Measurements from ENCODE around the gene MTM1.

MTM1 gene

DNA sequence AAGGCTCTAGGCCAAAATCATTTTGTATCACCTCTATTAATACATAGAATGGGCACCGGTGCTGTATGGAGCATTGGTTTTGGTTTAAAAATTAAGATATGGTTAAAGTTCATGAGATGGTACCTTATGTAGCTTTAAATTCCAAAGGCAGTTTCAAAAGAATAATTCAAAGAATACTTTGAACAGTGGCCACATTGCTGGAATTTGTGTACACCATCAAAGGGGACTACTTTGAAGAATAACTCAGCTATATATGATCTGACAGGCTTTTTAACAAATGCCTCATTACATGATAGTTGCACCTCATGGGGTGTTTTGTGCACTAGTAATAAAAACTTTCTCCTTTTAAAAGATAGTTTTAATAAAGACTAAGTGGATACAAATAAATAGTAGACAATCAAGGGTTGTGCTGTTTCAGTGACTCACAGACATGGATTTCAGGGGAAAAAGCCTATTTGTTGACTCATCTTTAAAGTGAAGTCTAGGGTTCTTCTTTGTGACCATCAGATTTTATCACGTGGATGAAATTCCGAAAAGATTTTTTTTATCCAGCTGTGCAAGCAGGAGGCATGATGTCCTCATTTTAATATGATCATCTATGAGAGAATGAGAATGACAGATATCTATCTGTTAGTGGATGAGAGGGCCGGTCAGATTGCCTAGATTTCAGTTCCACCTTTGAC, 12.8 kb downstream of the MTM1 start:
- Histone ChIP-seq H3K9me3 (ENCODE audit: control insufficient read depth, low read depth, low read length) (peaks cover 33% of the 10 kb centered on the region), H3K27ac (ENCODE audit: low read length) (no peak overlapping the region), H3K4me3 (ENCODE audit: low read length) (no peak overlapping the region), H3K4me1 (ENCODE audit: control insufficient read depth, low read depth, low read length) (no peaks in the 10 kb centered on the region), H3K27me3 (ENCODE audit: control insufficient read depth, insufficient read depth, low read length) (no peaks in the 10 kb centered on the region), H3K36me3 (ENCODE audit: control insufficient read depth, low read depth, low read length) (no peaks in the 10 kb centered on the region), H3K9ac (ENCODE audit: low read length) (no peak overlapping the region)

DNA sequence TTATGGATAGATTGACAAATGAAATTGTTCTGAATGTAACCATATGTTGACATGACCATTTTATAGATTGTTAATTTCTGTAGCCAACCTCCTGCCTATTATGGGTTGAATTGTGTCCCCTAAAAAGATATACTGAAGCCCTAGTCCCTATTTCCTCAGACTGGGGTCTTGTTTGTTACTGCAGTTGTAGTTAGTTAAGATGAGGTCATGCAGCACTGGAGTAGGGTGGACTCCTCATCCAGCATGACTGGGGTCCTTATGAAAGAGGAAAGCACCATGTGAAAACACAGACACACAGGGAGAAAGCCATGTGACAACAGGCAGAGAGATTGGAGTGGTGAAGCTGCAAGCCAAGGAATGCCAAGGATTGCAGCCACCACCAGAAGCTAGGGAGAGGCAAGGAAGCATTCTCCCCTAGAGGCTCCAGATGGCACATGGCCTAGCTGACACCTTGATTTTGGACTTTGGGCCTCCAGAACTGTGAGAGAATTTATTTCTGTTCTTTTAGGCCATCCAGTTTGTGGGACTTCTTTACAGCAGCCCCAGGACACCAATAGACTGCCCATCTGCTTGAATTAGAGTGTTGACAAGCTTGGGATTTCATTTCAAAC, 14.0 kb downstream of the MTM1 start:
- no peak overlapping the region for H3K27ac ChIP-seq (ENCODE audit: low read length)
- H3K4me1 ChIP-seq (ENCODE audit: control insufficient read depth, low read depth, low read length), result no peaks in the 10 kb centered on the region
- H3K27me3 ChIP-seq (ENCODE audit: control insufficient read depth, insufficient read depth, low read length), result no peaks in the 10 kb centered on the region
- H3K9ac ChIP-seq (ENCODE audit: low read length), result no peak overlapping the region
- H3K4me3 ChIP-seq (ENCODE audit: low read length), result no peak overlapping the region
- peaks cover 25% of the 10 kb centered on the region for H3K9me3 ChIP-seq (ENCODE audit: control insufficient read depth, low read depth, low read length)
- no peaks in the 10 kb centered on the region for H3K36me3 ChIP-seq (ENCODE audit: control insufficient read depth, low read depth, low read length)

DNA sequence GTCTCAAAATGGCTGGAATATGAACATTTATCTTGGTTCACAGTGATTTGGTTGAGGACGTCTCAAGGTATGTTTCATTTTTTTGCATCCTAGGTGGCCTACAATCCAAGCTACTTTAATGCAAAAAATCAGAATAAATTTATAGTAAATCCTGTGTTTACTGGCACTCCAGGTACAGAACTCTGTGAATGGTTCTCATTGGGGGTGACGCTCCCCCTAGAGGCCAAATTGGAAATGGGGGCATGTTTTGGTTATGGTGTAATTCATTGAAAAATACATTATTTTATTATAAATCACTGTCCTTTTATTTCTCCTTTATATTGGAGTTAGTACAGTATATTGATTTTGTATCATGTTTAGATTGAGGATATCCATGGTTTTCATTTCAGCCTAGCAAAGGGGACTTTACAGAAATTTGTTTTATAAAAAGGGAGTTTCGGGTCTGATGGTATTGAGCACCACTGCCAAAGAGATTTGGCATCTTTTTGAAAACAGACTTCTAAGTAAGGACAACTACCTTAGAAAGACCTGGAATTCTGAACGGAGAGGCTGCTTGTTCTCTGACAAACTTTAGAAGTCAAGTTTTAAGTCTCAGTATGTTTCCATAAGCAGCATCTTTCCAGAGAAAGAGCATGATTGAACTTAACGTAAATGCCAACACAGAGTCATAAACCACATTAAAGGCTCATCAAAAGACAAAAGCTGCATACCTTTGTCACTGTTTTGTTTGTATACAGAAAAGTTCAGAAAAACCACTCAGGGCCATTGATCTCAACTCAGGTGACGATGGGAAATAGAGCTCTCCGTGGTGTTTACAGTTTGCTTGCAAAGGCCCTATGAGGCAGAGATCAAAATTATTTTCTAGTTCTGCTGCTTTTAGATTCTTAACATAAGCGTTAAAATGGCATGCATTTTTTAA, 19.4 kb downstream of the MTM1 start:
- Histone ChIP-seq H3K4me1 (ENCODE audit: control insufficient read depth, low read depth, low read length) (no peaks in the 10 kb centered on the region), H3K9ac (ENCODE audit: low read length) (no peak overlapping the region), H3K27ac (ENCODE audit: low read length) (no peak overlapping the region), H3K4me3 (ENCODE audit: low read length) (no peak overlapping the region), H3K27me3 (ENCODE audit: control insufficient read depth, insufficient read depth, low read length) (no peaks in the 10 kb centered on the region), H3K9me3 (ENCODE audit: control insufficient read depth, low read depth, low read length) (peaks cover 7% of the 10 kb centered on the region), H3K36me3 (ENCODE audit: control insufficient read depth, low read depth, low read length) (no peaks in the 10 kb centered on the region)

DNA sequence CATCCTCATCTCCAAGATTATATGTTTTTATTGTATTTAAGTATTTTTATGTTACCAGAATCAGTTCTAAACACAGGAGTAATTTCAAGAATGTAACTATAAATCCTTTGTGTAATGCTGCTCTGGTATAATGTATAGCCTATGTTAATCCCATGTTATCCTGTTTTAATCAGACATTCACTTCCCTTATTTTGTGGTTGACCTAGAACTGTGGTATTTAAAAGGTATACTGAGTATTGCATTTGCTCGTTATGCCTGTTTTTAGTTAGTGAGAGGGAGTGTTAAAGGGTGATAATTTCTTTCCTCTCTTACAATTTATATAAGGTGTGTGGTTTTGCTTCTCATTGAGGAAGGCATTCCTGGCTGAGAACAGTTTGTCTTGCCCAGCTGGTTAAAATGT, 26.2 kb downstream of the MTM1 start:
- peaks cover 7% of the 10 kb centered on the region for H3K9me3 ChIP-seq (ENCODE audit: control insufficient read depth, low read depth, low read length)
- H3K9ac ChIP-seq (ENCODE audit: low read length), result no peak overlapping the region
- no peaks in the 10 kb centered on the region for H3K36me3 ChIP-seq (ENCODE audit: control insufficient read depth, low read depth, low read length)
- H3K4me1 ChIP-seq (ENCODE audit: control insufficient read depth, low read depth, low read length), result no peaks in the 10 kb centered on the region
- no peaks in the 10 kb centered on the region for H3K27me3 ChIP-seq (ENCODE audit: control insufficient read depth, insufficient read depth, low read length)
- no peak overlapping the region for H3K27ac ChIP-seq (ENCODE audit: low read length)
- no peak overlapping the region for H3K4me3 ChIP-seq (ENCODE audit: low read length)

DNA sequence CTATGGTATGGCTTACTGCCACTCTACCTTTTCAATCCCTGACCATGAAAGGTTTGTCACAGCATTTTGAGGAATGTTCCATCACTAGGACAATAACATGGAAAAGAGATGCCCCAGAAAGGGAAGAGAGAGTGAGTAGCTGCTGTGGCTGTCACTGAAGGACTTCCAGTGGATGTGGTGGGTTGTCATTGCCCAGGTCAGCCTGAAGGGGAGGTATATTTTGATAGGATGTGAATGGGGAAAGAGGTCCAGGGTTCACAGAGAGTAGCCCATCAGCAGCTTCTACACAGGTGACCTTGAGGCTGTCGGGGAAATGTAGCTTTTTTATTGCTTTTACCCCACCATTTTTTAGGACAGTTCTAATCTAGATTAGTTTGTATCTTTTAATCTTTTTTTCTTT, 30.8 kb downstream of the MTM1 start:
- no peaks in the 10 kb centered on the region for H3K36me3 ChIP-seq (ENCODE audit: control insufficient read depth, low read depth, low read length)
- no peak overlapping the region for H3K9ac ChIP-seq (ENCODE audit: low read length)
- no peaks in the 10 kb centered on the region for H3K4me1 ChIP-seq (ENCODE audit: control insufficient read depth, low read depth, low read length)
- H3K4me3 ChIP-seq (ENCODE audit: low read length), result no peak overlapping the region
- peaks cover 4% of the 10 kb centered on the region for H3K9me3 ChIP-seq (ENCODE audit: control insufficient read depth, low read depth, low read length)
- no peaks in the 10 kb centered on the region for H3K27me3 ChIP-seq (ENCODE audit: control insufficient read depth, insufficient read depth, low read length)
- H3K27ac ChIP-seq (ENCODE audit: low read length), result no peak overlapping the region

DNA sequence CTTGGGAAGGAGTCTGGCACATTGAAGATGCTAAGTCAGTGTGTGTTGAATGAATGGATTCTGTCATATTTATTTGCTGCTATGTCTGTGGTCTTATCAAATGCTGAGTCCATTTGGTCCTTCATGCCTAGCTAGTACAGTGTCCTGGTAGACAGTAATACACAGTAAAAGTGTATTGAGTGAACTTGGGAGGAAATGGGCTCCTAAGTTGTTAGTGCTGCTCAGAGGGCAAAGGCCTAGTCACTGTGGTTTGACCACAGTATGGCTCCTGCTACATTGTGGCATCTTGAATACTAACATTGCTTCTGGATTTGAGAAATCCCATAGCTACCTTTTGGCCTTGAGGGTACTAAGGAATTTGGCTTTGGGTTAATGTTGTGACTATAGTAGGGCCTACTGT, 33.9 kb downstream of the MTM1 start:
- Histone ChIP-seq H3K4me1 (ENCODE audit: control insufficient read depth, low read depth, low read length) (no peaks in the 10 kb centered on the region), H3K27ac (ENCODE audit: low read length) (no peak overlapping the region), H3K4me3 (ENCODE audit: low read length) (no peak overlapping the region), H3K27me3 (ENCODE audit: control insufficient read depth, insufficient read depth, low read length) (no peaks in the 10 kb centered on the region), H3K9me3 (ENCODE audit: control insufficient read depth, low read depth, low read length) (peaks cover 4% of the 10 kb centered on the region), H3K9ac (ENCODE audit: low read length) (no peak overlapping the region), H3K36me3 (ENCODE audit: control insufficient read depth, low read depth, low read length) (no peaks in the 10 kb centered on the region)

DNA sequence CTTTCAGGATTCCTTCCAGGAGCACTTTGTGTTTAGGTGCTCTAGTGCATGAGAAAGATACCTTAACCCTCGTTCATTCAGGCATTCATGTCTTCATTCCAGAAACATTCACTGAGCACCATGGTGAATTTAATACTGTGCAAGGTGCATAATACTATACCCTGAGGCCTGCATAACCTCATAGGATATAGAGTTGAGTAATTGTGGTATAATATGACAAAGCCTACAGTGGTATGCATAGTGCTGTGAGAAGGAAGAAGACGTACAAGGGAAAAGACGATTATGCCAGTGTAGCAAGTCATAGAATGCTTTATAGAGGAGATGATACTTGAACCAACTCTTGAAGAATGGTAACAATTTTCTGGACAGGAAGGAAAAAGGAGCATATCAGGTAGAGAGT, 34.3 kb downstream of the MTM1 start:
- H3K9me3 ChIP-seq (ENCODE audit: control insufficient read depth, low read depth, low read length), result peaks cover 4% of the 10 kb centered on the region

DNA sequence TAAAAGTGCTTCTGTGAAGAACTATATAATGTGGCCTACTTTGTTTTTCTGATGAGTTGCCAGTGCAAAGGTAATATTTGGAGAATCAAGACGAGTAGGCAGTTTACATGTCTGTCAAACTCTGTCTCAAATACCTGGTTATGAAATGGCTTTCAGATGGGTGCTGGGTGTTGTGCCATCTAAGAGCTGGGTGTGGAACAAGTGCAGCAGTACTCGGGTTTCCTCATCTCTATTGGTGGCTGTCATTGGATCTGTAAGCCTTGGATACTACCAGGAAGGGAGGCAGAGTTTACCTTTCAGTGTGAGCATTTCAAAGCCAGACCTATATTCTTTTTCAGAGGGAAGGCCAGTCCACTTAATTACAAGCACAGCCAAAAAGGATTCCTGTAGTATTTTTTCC, 37.2 kb downstream of the MTM1 start:
- Histone ChIP-seq H3K4me3 (ENCODE audit: low read length) (no peak overlapping the region), H3K27ac (ENCODE audit: low read length) (no peak overlapping the region), H3K9ac (ENCODE audit: low read length) (no peak overlapping the region)

More for the DNA sequence above, 34.3 kb downstream of the MTM1 start:
- Histone ChIP-seq H3K27ac (ENCODE audit: low read length) (no peak overlapping the region), H3K27me3 (ENCODE audit: control insufficient read depth, insufficient read depth, low read length) (no peaks in the 10 kb centered on the region), H3K4me3 (ENCODE audit: low read length) (no peak overlapping the region), H3K4me1 (ENCODE audit: control insufficient read depth, low read depth, low read length) (no peaks in the 10 kb centered on the region), H3K9ac (ENCODE audit: low read length) (no peak overlapping the region), H3K36me3 (ENCODE audit: control insufficient read depth, low read depth, low read length) (no peaks in the 10 kb centered on the region)

DNA sequence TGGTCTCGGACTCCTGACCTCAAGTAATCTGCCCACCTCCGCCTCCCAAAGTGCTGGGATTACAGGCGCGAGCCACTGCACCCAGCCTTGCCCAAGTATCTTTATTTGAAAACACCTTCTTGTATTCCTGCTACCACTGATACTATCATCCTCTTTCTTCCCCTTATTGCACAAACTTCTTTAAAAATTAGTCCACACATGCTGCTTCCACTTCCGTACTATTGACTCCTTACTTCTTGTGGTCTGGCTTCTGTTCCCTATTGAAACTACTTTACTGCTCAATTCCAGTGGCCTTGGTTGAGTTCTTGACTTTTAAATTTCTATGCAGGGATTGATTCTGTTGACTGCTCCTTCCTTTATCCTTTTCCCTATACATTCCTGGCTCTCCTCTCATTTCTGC, 38.8 kb downstream of the MTM1 start:
- H3K27ac ChIP-seq (ENCODE audit: low read length), result no peak overlapping the region
- H3K4me1 ChIP-seq (ENCODE audit: control insufficient read depth, low read depth, low read length), result no peaks in the 10 kb centered on the region
- no peaks in the 10 kb centered on the region for H3K36me3 ChIP-seq (ENCODE audit: control insufficient read depth, low read depth, low read length)
- H3K27me3 ChIP-seq (ENCODE audit: control insufficient read depth, insufficient read depth, low read length), result no peaks in the 10 kb centered on the region
- no peak overlapping the region for H3K4me3 ChIP-seq (ENCODE audit: low read length)
- no peak overlapping the region for H3K9ac ChIP-seq (ENCODE audit: low read length)
- H3K9me3 ChIP-seq (ENCODE audit: control insufficient read depth, low read depth, low read length), result peaks cover 12% of the 10 kb centered on the region

More for the DNA sequence above, 37.2 kb downstream of the MTM1 start:
- Histone ChIP-seq H3K27me3 (ENCODE audit: control insufficient read depth, insufficient read depth, low read length) (no peaks in the 10 kb centered on the region), H3K4me1 (ENCODE audit: control insufficient read depth, low read depth, low read length) (no peaks in the 10 kb centered on the region), H3K36me3 (ENCODE audit: control insufficient read depth, low read depth, low read length) (no peaks in the 10 kb centered on the region), H3K9me3 (ENCODE audit: control insufficient read depth, low read depth, low read length) (peaks cover 6% of the 10 kb centered on the region)

DNA sequence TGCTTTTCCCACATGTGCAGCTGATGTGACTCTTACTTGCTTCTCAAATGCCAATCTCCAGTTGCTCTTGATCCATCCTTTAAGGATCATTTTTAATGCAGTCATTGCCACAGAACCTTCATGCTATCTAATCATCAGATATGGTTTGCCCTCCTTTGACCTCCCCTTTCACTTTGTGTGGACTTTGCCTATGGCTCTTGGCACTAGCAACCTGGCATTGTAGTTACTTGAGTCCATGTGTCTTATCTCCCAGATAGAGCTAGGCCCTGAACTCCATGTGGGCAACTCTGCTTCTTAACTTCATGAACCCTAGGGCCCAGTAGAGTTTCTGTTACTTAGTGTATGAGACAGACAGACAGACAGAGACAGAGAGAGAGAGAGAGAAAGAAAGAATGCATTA, 41.6 kb downstream of the MTM1 start:
- H3K27me3 ChIP-seq (ENCODE audit: control insufficient read depth, insufficient read depth, low read length), result no peaks in the 10 kb centered on the region
- no peak overlapping the region for H3K4me3 ChIP-seq (ENCODE audit: low read length)
- H3K27ac ChIP-seq (ENCODE audit: low read length), result no peak overlapping the region
- no peak overlapping the region for H3K9ac ChIP-seq (ENCODE audit: low read length)
- H3K36me3 ChIP-seq (ENCODE audit: control insufficient read depth, low read depth, low read length), result no peaks in the 10 kb centered on the region
- H3K9me3 ChIP-seq (ENCODE audit: control insufficient read depth, low read depth, low read length), result peaks cover 12% of the 10 kb centered on the region
- no peaks in the 10 kb centered on the region for H3K4me1 ChIP-seq (ENCODE audit: control insufficient read depth, low read depth, low read length)

DNA sequence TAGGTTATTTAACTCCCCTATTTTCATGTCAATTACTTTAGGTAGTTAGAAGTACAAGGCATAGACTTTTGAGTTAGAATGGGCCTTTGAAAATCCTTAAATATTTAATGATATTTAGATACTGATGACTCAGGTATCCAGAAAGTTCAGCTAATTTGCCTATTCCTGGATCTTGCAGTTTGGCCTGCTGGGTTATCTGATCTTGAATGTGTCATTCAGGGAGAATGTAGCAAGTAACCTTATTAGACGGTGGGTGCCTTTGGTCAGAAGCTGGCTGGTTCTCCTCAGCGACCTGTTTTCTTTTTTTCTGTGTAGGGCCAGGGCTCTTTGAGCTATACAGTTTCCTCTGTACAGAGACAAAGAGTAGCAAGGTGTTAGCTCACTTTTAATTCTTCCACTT, 42.0 kb downstream of the MTM1 start:
- H3K9me3 ChIP-seq (ENCODE audit: control insufficient read depth, low read depth, low read length), result peaks cover 12% of the 10 kb centered on the region
- no peaks in the 10 kb centered on the region for H3K4me1 ChIP-seq (ENCODE audit: control insufficient read depth, low read depth, low read length)
- no peak overlapping the region for H3K4me3 ChIP-seq (ENCODE audit: low read length)
- no peak overlapping the region for H3K9ac ChIP-seq (ENCODE audit: low read length)
- H3K36me3 ChIP-seq (ENCODE audit: control insufficient read depth, low read depth, low read length), result no peaks in the 10 kb centered on the region
- H3K27ac ChIP-seq (ENCODE audit: low read length), result no peak overlapping the region
- H3K27me3 ChIP-seq (ENCODE audit: control insufficient read depth, insufficient read depth, low read length), result no peaks in the 10 kb centered on the region
